HepG2 (cell line): Measurements from ENCODE around the gene MAPK1. TPM values are rescaled to one million over a fixed set of nuclear protein-coding genes. Genes with fewer than 3 reads are reported as not detected.

ENCODE experiments used
- BCL6 ChIP-seq: IDR thresholded peaks from 2 replicates; pipeline ENCODE4 v1.6.1; 2016; ENCODE audit warnings: missing genetic modification reagents, missing compliant biosample characterization
- CAMTA2 ChIP-seq: sonication (generic); formaldehyde crosslinking; IDR thresholded peaks from 2 replicates; pipeline ENCODE4 v1.4.0; 2020; ENCODE audit warnings: mild to moderate bottlenecking, missing genetic modification reagents, borderline replicate concordance
- CENPX ChIP-seq: sonication (generic); formaldehyde crosslinking; IDR thresholded peaks from 2 replicates; pipeline ENCODE4 v1.9.0; 2021; ENCODE audit warnings: mild to moderate bottlenecking, missing genetic modification reagents, moderate library complexity
- FIP1L1 ChIP-seq: fragments of 200-400 bp; formaldehyde crosslinking; IDR thresholded peaks from 2 replicates; pipeline ENCODE4 v1.6.1; 2018; ENCODE audit warnings: low read depth, mild to moderate bottlenecking, low read length, moderate library complexity, borderline replicate concordance; ENCODE audit not compliant: insufficient read depth
- GATAD2A ChIP-seq: IDR thresholded peaks from 2 replicates; pipeline ENCODE4 v1.6.1; 2016
- JDP2 ChIP-seq: sonication (generic); formaldehyde crosslinking; IDR thresholded peaks from 2 replicates; pipeline ENCODE4 v1.8.1; 2022; ENCODE audit warnings: missing genetic modification reagents, borderline replicate concordance
- KDM4B ChIP-seq: sonication (generic); formaldehyde crosslinking; IDR thresholded peaks from 2 replicates; pipeline ENCODE4 v1.4.0; 2020; ENCODE audit warnings: missing genetic modification reagents
- MAFF ChIP-seq: IDR thresholded peaks from 2 replicates; pipeline ENCODE4 v1.6.1; 2011; ENCODE audit warnings: low read depth, low read length, improper control_type of control experiment
- MAZ ChIP-seq, 2 experiments: sonication (generic) in 1 of 2; formaldehyde crosslinking in 1 of 2; IDR thresholded peaks; 2 replicates each; pipeline versions ENCODE4 v1.5.0 to v1.6.1; 2012 to 2020; ENCODE audit warnings: low read depth in 2 of 2, mild to moderate bottlenecking in 2 of 2, borderline replicate concordance in 1 of 2, improper control_type of control experiment in 1 of 2, low read length in 1 of 2, missing genetic modification reagents in 1 of 2, moderate library complexity in 1 of 2
- NCOA1 ChIP-seq: sonication (generic); formaldehyde crosslinking; IDR thresholded peaks from 2 replicates; pipeline ENCODE4 v1.9.0; 2021; ENCODE audit warnings: missing genetic modification reagents
- PAF1 ChIP-seq: IDR thresholded peaks from 2 replicates; pipeline ENCODE4 v1.6.1; 2016; ENCODE audit warnings: missing genetic modification reagents, missing compliant biosample characterization
- REL ChIP-seq: sonication (generic); formaldehyde crosslinking; conservative IDR thresholded peaks from 2 replicates; pipeline ENCODE4 v1.8.0; 2022; ENCODE audit warnings: mild to moderate bottlenecking, missing genetic modification reagents, moderate library complexity
- REPIN1 ChIP-seq: sonication (generic); formaldehyde crosslinking; IDR thresholded peaks from 2 replicates; pipeline ENCODE4 v1.8.0; 2022; ENCODE audit warnings: missing genetic modification reagents, low read depth, mild to moderate bottlenecking, borderline replicate concordance
- SMARCC2 ChIP-seq: fragments of 450-650 bp; IDR thresholded peaks from 2 replicates; pipeline ENCODE4 v1.6.1; 2017; ENCODE audit warnings: antibody characterized with exemption, mild to moderate bottlenecking
- SNRNP70 ChIP-seq: fragments of 200-400 bp; formaldehyde crosslinking; IDR thresholded peaks from 2 replicates; pipeline ENCODE4 v1.6.1; 2017; ENCODE audit warnings: mild to moderate bottlenecking, low read depth, low read length, moderate library complexity
- SRSF4 ChIP-seq: fragments of 200-400 bp; formaldehyde crosslinking; IDR thresholded peaks from one replicate; pipeline ENCODE4 v1.6.1; 2018; ENCODE audit warnings: mild to moderate bottlenecking, low read depth, low read length, moderate library complexity; ENCODE audit not compliant: poor library complexity, severe bottlenecking
- ZNF20 ChIP-seq: sonication (generic); formaldehyde crosslinking; IDR thresholded peaks from 2 replicates; pipeline ENCODE4 v1.4.0; 2020; ENCODE audit warnings: mild to moderate bottlenecking, moderate library complexity, missing genetic modification reagents
- ZNF207 ChIP-seq: fragments of 450-650 bp; IDR thresholded peaks from 2 replicates; pipeline ENCODE4 v1.6.1; 2016; ENCODE audit warnings: antibody characterized with exemption, borderline replicate concordance
- ZNF230 ChIP-seq: sonication (generic); formaldehyde crosslinking; IDR thresholded peaks from 2 replicates; pipeline ENCODE4 v1.4.0; 2020; ENCODE audit warnings: mild to moderate bottlenecking, missing genetic modification reagents
- ZNF556 ChIP-seq: sonication (generic); formaldehyde crosslinking; IDR thresholded peaks from 2 replicates; pipeline ENCODE4 v1.4.0; 2020; ENCODE audit warnings: mild to moderate bottlenecking, missing genetic modification reagents, borderline replicate concordance
- ZNF615 ChIP-seq: sonication (generic); formaldehyde crosslinking; IDR thresholded peaks from 2 replicates; pipeline ENCODE4 v1.5.0; 2020; ENCODE audit warnings: mild to moderate bottlenecking, missing genetic modification reagents, borderline replicate concordance
- ZNF703 ChIP-seq: sonication (generic); formaldehyde crosslinking; IDR thresholded peaks from 2 replicates; pipeline ENCODE4 v1.5.1; 2020; ENCODE audit warnings: missing genetic modification reagents, mild to moderate bottlenecking, moderate library complexity, borderline replicate concordance
- ZNF780A ChIP-seq: sonication (generic); formaldehyde crosslinking; IDR thresholded peaks from 2 replicates; pipeline ENCODE4 v1.8.0; 2022; ENCODE audit warnings: mild to moderate bottlenecking, missing genetic modification reagents, moderate library complexity
- polyA plus RNA-seq, 8 experiments: library from polyadenylated mRNA; depleted of rRNA in 3 of 8; stranded (reverse) in 7 of 8; unstranded in 1 of 8; fragments of >200 nt; fragmentation: Illumina TruSeq in 4 of 8; extraction: Trizol in 4 of 8; gene quantifications; 2 replicates each; pipeline versions ENCODE4 v1.2.1 to v1.2.3, GENCODE V29; 2011 to 2016; ENCODE audit warnings: low read depth in 4 of 8, missing spikeins in 1 of 8, mixed read lengths in 1 of 8; ENCODE audit not compliant: insufficient read depth in 1 of 8
- total RNA-seq, 5 experiments: library from RNA; depleted of rRNA; stranded (reverse); fragments of >200 nt; fragmentation: Illumina TruSeq; extraction: Trizol; gene quantifications; 2 replicates each; pipeline ENCODE4 v1.2.3, GENCODE V29; 2016; ENCODE audit warnings: low read depth in 1 of 5
- TF ChIP-seq, protein P1 (sequence below): sonication (generic); formaldehyde crosslinking; IDR thresholded peaks from 2 replicates; pipeline ENCODE4 v1.5.0; 2020; ENCODE audit warnings: missing genetic modification reagents, mild to moderate bottlenecking, borderline replicate concordance
- TF ChIP-seq, protein P2 (sequence below): sonication (generic); formaldehyde crosslinking; IDR thresholded peaks from 2 replicates; pipeline ENCODE4 v1.4.0; 2020; ENCODE audit warnings: missing genetic modification reagents

Gene MAPK1
- total and polyA plus RNA-seq, 2 of the 13 experiments (the other 11 are each of a cell fraction or from before 2014, with no cell fraction given) = 107 to 114 TPM

DNA sequence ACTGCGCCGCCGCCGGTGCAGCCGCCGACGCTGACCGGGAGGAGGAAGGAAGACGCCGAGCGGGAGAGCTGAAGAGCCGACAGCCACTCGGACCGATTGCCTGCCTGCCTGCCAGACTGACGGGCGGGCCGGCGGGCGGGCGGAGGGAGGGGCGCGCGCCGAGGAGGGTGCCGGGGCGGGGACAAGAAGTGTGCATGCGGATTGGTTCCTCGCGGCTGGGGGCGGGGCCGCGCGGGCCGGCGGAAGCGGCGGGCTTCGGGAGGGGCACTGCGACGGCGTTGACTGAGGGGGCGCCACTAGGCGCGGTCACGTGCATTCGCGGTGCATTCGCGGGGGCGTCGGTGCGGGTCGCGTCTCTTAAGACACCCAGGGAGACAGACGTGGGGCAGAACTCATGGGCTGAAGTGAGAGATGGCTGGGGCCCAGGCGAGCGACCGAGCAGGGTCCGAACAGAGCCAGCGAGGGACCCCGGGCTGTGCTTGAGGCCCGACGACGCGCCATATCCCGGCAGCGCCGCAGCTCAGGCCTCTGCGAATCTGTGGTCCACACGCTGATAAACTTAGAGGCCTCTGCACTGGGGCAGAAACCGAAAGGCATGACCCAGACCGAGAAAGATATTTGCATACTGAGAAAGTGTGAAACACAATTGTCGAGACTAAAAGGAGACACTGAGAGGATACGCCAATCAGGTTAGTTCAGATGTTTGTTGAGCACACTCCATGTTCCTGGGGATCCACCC is at the start of gene MAPK1 (continued):
- TF ChIP-seq, protein P1, sequence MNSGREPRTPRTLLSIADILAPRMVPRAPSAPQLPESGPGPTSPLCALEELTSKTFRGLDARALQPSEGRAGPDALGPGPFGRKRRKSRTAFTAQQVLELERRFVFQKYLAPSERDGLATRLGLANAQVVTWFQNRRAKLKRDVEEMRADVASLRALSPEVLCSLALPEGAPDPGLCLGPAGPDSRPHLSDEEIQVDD (CRISPR knock-in tag) = no peak
- TF ChIP-seq ZNF615 = no peak
- peak; percentile 82; the same call in 1 of the 2 replicates for TF ChIP-seq JDP2 (CRISPR knock-in tag)
- TF ChIP-seq SRSF4 = no peak
- TF ChIP-seq BCL6 (CRISPR knock-in tag) = no peak
- no peak for TF ChIP-seq ZNF207
- no peak for TF ChIP-seq SNRNP70
- no peak for TF ChIP-seq ZNF20
- 0 out of 2 replicates have a peak, but pooled peaks have one; percentile 61 for TF ChIP-seq ZNF780A (CRISPR knock-in tag)
- TF ChIP-seq REPIN1 (CRISPR knock-in tag) = peak; percentile 84
- peak; percentile 62; the same call in 1 of the 2 replicates for TF ChIP-seq CAMTA2
- TF ChIP-seq SMARCC2 = no peak
- peak; percentile 42 for TF ChIP-seq GATAD2A
- TF ChIP-seq, protein P2, sequence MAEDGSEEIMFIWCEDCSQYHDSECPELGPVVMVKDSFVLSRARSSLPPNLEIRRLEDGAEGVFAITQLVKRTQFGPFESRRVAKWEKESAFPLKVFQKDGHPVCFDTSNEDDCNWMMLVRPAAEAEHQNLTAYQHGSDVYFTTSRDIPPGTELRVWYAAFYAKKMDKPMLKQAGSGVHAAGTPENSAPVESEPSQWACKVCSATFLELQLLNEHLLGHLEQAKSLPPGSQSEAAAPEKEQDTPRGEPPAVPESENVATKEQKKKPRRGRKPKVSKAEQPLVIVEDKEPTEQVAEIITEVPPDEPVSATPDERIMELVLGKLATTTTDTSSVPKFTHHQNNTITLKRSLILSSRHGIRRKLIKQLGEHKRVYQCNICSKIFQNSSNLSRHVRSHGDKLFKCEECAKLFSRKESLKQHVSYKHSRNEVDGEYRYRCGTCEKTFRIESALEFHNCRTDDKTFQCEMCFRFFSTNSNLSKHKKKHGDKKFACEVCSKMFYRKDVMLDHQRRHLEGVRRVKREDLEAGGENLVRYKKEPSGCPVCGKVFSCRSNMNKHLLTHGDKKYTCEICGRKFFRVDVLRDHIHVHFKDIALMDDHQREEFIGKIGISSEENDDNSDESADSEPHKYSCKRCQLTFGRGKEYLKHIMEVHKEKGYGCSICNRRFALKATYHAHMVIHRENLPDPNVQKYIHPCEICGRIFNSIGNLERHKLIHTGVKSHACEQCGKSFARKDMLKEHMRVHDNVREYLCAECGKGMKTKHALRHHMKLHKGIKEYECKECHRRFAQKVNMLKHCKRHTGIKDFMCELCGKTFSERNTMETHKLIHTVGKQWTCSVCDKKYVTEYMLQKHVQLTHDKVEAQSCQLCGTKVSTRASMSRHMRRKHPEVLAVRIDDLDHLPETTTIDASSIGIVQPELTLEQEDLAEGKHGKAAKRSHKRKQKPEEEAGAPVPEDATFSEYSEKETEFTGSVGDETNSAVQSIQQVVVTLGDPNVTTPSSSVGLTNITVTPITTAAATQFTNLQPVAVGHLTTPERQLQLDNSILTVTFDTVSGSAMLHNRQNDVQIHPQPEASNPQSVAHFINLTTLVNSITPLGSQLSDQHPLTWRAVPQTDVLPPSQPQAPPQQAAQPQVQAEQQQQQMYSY (CRISPR knock-in tag) = 0 out of 2 replicates have a peak, but pooled peaks have one; percentile 23
- TF ChIP-seq NCOA1 = 0 out of 2 replicates have a peak, but pooled peaks have one; percentile 71
- peak; percentile 80 for TF ChIP-seq REL (CRISPR knock-in tag)
- TF ChIP-seq FIP1L1 = no peak
- TF ChIP-seq MAZ (IDR thresholded peaks at IDR 0.05; ENCODE audit: borderline replicate concordance, low read depth, low read length) = peak; percentile 81
- peak; percentile 86; the same call in 1 of the 2 replicates for TF ChIP-seq MAZ (CRISPR knock-in tag; IDR thresholded peaks at IDR 0.05; ENCODE audit: low read depth)
- no peak for TF ChIP-seq PAF1 (CRISPR knock-in tag)
- TF ChIP-seq CENPX (CRISPR knock-in tag) = no peak
- no peak for TF ChIP-seq MAFF
- no peak for TF ChIP-seq ZNF556 (CRISPR knock-in tag)
- TF ChIP-seq KDM4B (CRISPR knock-in tag) = no peak
- TF ChIP-seq ZNF703 (CRISPR knock-in tag) = no peak
- 0 out of 2 replicates have a peak, but pooled peaks have one; percentile 35 for TF ChIP-seq ZNF230 (CRISPR knock-in tag)
